Osteoblast (primary cell): ENCODE results near the gene PSMB7. TPM values are rescaled to one million over a fixed set of nuclear protein-coding genes. Genes with fewer than 3 reads are reported as not detected.
A peak's percentile ranks its signal among the peaks of the same experiment; 100 is the strongest.

ENCODE experiments used
- DNase-seq: peaks from one replicate; pipeline ENCODE4 v3.0.0; 2011; ENCODE audit warnings: low spot score, mixed read lengths; ENCODE audit not compliant: insufficient read length; ENCODE audit errors: missing footprints
- H2AFZ ChIP-seq: 2 replicates; pipeline ENCODE4 v1.6.0; 2011; ENCODE audit warnings: mild to moderate bottlenecking, low read length
- H3K27ac ChIP-seq: 2 replicates; pipeline ENCODE4 v1.5.1; 2011; ENCODE audit warnings: mild to moderate bottlenecking, low read depth, low read length, moderate library complexity
- H3K27me3 ChIP-seq: 2 replicates; pipeline ENCODE4 v1.6.0; 2012; ENCODE audit warnings: mild to moderate bottlenecking, control low read depth, inconsistent platforms, low read length, moderate library complexity; ENCODE audit not compliant: insufficient read depth
- H3K36me3 ChIP-seq: 2 replicates; pipeline ENCODE4 v1.5.1; 2011; ENCODE audit warnings: mild to moderate bottlenecking, low read length, control low read depth, moderate library complexity; ENCODE audit not compliant: insufficient read depth
- H3K4me1 ChIP-seq: 2 replicates; pipeline ENCODE4 v1.5.1; 2011; ENCODE audit warnings: mild to moderate bottlenecking, low read length, control low read depth, moderate library complexity; ENCODE audit not compliant: insufficient read depth
- H3K4me2 ChIP-seq: 2 replicates; pipeline ENCODE4 v1.6.0; 2011; ENCODE audit warnings: mild to moderate bottlenecking, low read length; ENCODE audit not compliant: insufficient read depth
- H3K4me3 ChIP-seq: fragments of 200-600 bp; sonication (generic); 3 replicates; pipeline ENCODE4 v1.5.1; 2012; ENCODE audit warnings: mild to moderate bottlenecking, low read length, inconsistent platforms; ENCODE audit not compliant: insufficient read depth
- H3K79me2 ChIP-seq: 2 replicates; pipeline ENCODE4 v1.6.0; 2012; ENCODE audit warnings: mild to moderate bottlenecking, low read length, control low read depth, inconsistent platforms; ENCODE audit not compliant: insufficient read depth
- H3K9me3 ChIP-seq: 2 replicates; pipeline ENCODE4 v1.5.1; 2011; ENCODE audit warnings: low read depth, low read length, control low read depth
- H4K20me1 ChIP-seq: 2 replicates; pipeline ENCODE4 v1.6.0; 2012; ENCODE audit warnings: mild to moderate bottlenecking, low read length, control low read depth; ENCODE audit not compliant: insufficient read depth
- total RNA-seq: library from RNA; depleted of rRNA; stranded (reverse); fragments of >200 nt; gene quantifications from 2 replicates; pipeline ENCODE4 v1.2.3, GENCODE V29; 2012
- TF ChIP-seq, protein P1 (sequence below): IDR thresholded peaks from 2 replicates; pipeline ENCODE4 v1.5.1; 2011; ENCODE audit warnings: mild to moderate bottlenecking, low read depth, low read length, moderate library complexity; ENCODE audit errors: extremely low read depth

Gene PSMB7
- total RNA-seq, 1 donor = 136 TPM

- Histone ChIP-seq H3K4me2 (no peak overlapping the region), H3K9me3 (no peaks in the 10 kb centered on the region), H2AFZ (no peak overlapping the region), H3K79me2 (peaks cover 36% of the 10 kb centered on the region), H3K4me3 (no peak overlapping the region), H4K20me1 (peaks cover 37% of the 10 kb centered on the region), H3K27me3 (no peaks in the 10 kb centered on the region), H3K4me1 (no peaks in the 10 kb centered on the region), H3K27ac (no peak overlapping the region), H3K36me3 (peaks cover 91% of the 10 kb centered on the region)
- peak; percentile 83 for DNase-seq
- TF ChIP-seq, protein P1, sequence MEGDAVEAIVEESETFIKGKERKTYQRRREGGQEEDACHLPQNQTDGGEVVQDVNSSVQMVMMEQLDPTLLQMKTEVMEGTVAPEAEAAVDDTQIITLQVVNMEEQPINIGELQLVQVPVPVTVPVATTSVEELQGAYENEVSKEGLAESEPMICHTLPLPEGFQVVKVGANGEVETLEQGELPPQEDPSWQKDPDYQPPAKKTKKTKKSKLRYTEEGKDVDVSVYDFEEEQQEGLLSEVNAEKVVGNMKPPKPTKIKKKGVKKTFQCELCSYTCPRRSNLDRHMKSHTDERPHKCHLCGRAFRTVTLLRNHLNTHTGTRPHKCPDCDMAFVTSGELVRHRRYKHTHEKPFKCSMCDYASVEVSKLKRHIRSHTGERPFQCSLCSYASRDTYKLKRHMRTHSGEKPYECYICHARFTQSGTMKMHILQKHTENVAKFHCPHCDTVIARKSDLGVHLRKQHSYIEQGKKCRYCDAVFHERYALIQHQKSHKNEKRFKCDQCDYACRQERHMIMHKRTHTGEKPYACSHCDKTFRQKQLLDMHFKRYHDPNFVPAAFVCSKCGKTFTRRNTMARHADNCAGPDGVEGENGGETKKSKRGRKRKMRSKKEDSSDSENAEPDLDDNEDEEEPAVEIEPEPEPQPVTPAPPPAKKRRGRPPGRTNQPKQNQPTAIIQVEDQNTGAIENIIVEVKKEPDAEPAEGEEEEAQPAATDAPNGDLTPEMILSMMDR = no peak
These were observed 79.9 kb downstream of the PSMB7 start for GRCh38 chr9:124335320-124335707.

- Histone ChIP-seq H3K79me2 (peaks cover 37% of the 10 kb centered on the region), H3K4me2 (no peak overlapping the region), H3K4me3 (no peak overlapping the region), H2AFZ (no peak overlapping the region), H3K9me3 (no peaks in the 10 kb centered on the region), H3K27ac (no peak overlapping the region), H3K27me3 (no peaks in the 10 kb centered on the region), H3K4me1 (no peaks in the 10 kb centered on the region), H3K36me3 (peaks cover 91% of the 10 kb centered on the region), H4K20me1 (peaks cover 42% of the 10 kb centered on the region)
- DNase-seq = peak; percentile 81
- TF ChIP-seq, protein P1 = no peak
These were observed 80.5 kb downstream of the PSMB7 start for GRCh38 chr9:124334568-124335319.

DNA sequence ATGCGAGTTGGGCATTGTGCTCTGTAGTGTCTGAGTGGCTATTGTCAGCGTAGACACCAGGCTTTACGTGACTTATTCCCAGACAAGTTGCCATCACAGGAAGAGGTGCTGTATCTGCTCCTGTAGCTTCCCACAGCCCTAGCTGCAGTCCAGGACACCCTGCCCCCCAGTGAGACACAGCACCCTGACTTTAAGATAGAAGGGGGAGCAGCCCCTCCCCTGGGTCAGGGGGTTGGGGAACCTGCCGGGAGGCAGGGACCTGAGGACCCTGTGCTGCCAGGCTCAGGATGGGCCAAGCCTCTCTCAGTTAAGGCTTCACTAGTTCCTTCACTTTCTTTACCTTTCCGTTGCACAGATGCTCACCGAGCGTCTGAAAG is 82.1 kb downstream of the PSMB7 start:
- Histone ChIP-seq H3K4me3 (no peak overlapping the region), H3K79me2 (peaks cover 31% of the 10 kb centered on the region), H3K27ac (no peak overlapping the region), H2AFZ (no peak overlapping the region), H3K27me3 (no peaks in the 10 kb centered on the region), H3K9me3 (no peaks in the 10 kb centered on the region), H3K4me2 (no peak overlapping the region), H4K20me1 (peaks cover 51% of the 10 kb centered on the region), H3K36me3 (peaks cover 91% of the 10 kb centered on the region), H3K4me1 (no peaks in the 10 kb centered on the region)
- peak; percentile 79 for DNase-seq
- TF ChIP-seq, protein P1 = no peak

- Histone ChIP-seq H2AFZ (no peak overlapping the region), H3K4me2 (no peak overlapping the region), H3K27me3 (no peaks in the 10 kb centered on the region), H3K9me3 (no peaks in the 10 kb centered on the region), H3K79me2 (peaks cover 33% of the 10 kb centered on the region), H3K27ac (no peak overlapping the region), H3K4me1 (no peaks in the 10 kb centered on the region), H3K36me3 (peaks cover 91% of the 10 kb centered on the region), H3K4me3 (no peak overlapping the region), H4K20me1 (peaks cover 53% of the 10 kb centered on the region)
- TF ChIP-seq, protein P1 = no peak
- peak; percentile 64 for DNase-seq
These were observed 82.7 kb downstream of the PSMB7 start for GRCh38 chr9:124332361-124333202.
